HCT116 (cell line): ENCODE measurements around the gene CLASP1. TPM values are rescaled to one million over a fixed set of nuclear protein-coding genes. Genes with fewer than 3 reads are reported as not detected.

ENCODE experiments used
- ATAC-seq: fragments of 200-7000 bp; cut with Tn5 transposase; 2 replicates; pipeline ENCODE4 v1.9.1; 2020; ENCODE audit warnings: mild to moderate bottlenecking, moderate library complexity
- BruUV-seq: library from RNA; stranded (reverse); fragments of 400-500 nt; replicated peaks from 2 replicates; lab custom pipeline; 2021; lab: Mats Ljungman, UMichigan
- CTCF ChIA-PET: fragments of 300-600 bp; sonication (Branson Sonifier 250); formaldehyde crosslinking; loops from one replicate; lab custom pipeline; 2021; ENCODE audit warnings: antibody characterized with exemption; lab: Charles Lee
- POLR2A ChIA-PET: fragments of 300-600, 350-600 bp; sonication (Branson Sonifier 250); formaldehyde crosslinking; loops from one replicate; lab custom pipeline; 2021; ENCODE audit warnings: antibody characterized with exemption; lab: Charles Lee
- RAD21 ChIA-PET, 2 experiments: fragments of 300-600 bp; sonication (Branson Sonifier 250); formaldehyde crosslinking; loops; one replicate each; lab custom pipeline; 2023; ENCODE audit warnings: low total read pairs in 2 of 2; ENCODE audit not compliant: uncharacterized antibody in 2 of 2, unreplicated experiment in 2 of 2, low non-redundant PET in 1 of 2; lab: Charles Lee
- DNase-seq: peaks from one replicate; pipeline ENCODE4 v3.0.0-alpha.2; 2010; ENCODE audit warnings: low read depth, low spot score
- H2AFZ ChIP-seq: fragments of 200-600 bp; shearing (Covaris generic), sonication (generic); 2 replicates; pipeline ENCODE4 v1.6.1; 2017; ENCODE audit warnings: low read depth, mixed run types, mixed read lengths, antibody characterized with exemption, low read length; ENCODE audit not compliant: poor library complexity, severe bottlenecking
- H3K27ac ChIP-seq: 2 replicates; pipeline ENCODE4 v1.5.1; 2012; ENCODE audit warnings: low read depth, low read length
- H3K27me3 ChIP-seq: fragments of 200-600 bp; sonication (generic); 2 replicates; pipeline ENCODE4 v1.6.1; 2016; ENCODE audit warnings: mixed run types, low read length, mixed read lengths; ENCODE audit not compliant: insufficient read depth
- H3K36me3 ChIP-seq, 2 experiments: fragments of 200-500 bp in 1 of 2; fragments of 200-600 bp in 1 of 2; sonication (Bioruptor generic) in 1 of 2; sonication (generic) in 1 of 2; 2 replicates each; pipeline versions ENCODE4 v1.5.1 to v1.6.1; 2014 to 2016; ENCODE audit warnings: low read length in 2 of 2, inconsistent platforms in 1 of 2, mixed read lengths in 1 of 2, mixed run types in 1 of 2; ENCODE audit not compliant: insufficient read depth in 2 of 2, control insufficient read depth in 1 of 2
- H3K4me1 ChIP-seq, 2 experiments: fragments of 200-600 bp in 1 of 2; sonication (generic) in 1 of 2; 2 replicates each; pipeline versions ENCODE4 v1.5.1 to v1.6.1; 2012 to 2017; ENCODE audit warnings: low read length in 2 of 2, inconsistent platforms in 1 of 2, mild to moderate bottlenecking in 1 of 2, mixed read lengths in 1 of 2, mixed run types in 1 of 2, moderate library complexity in 1 of 2; ENCODE audit not compliant: insufficient read depth in 2 of 2, control insufficient read depth in 1 of 2
- H3K4me2 ChIP-seq: fragments of 200-600 bp; sonication (generic); 2 replicates; pipeline ENCODE4 v1.6.1; 2017; ENCODE audit warnings: mixed run types, low read length, mixed read lengths
- H3K4me3 ChIP-seq, 2 experiments: fragments of 200-600 bp in 1 of 2; sonication (generic) in 1 of 2; replicated peaks in 1 of 2; 2 replicates each; pipeline ENCODE4 v1.5.1; 2011 to 2016; ENCODE audit warnings: low read length in 2 of 2, control low read depth in 1 of 2, low read depth in 1 of 2, mild to moderate bottlenecking in 1 of 2, mixed read lengths in 1 of 2, mixed run types in 1 of 2
- H3K79me2 ChIP-seq: fragments of 200-600 bp; sonication (generic); 2 replicates; pipeline ENCODE4 v1.6.1; 2017; ENCODE audit warnings: mild to moderate bottlenecking, mixed run types, low read length, moderate library complexity, mixed read lengths; ENCODE audit not compliant: insufficient read depth
- H3K9ac ChIP-seq: fragments of 200-600 bp; sonication (generic); 2 replicates; pipeline ENCODE4 v1.6.1; 2016; ENCODE audit warnings: low read length, mixed read lengths
- H3K9me2 ChIP-seq: fragments of 200-600 bp; sonication (generic), shearing (Covaris generic); 2 replicates; pipeline ENCODE4 v1.6.1; 2017; ENCODE audit warnings: mixed run types, mild to moderate bottlenecking, moderate library complexity; ENCODE audit not compliant: insufficient read depth
- H3K9me3 ChIP-seq, 2 experiments: fragments of 200-500 bp in 1 of 2; fragments of 200-600 bp in 1 of 2; sonication (Bioruptor generic) in 1 of 2; sonication (generic) in 1 of 2; 2 replicates each; pipeline ENCODE4 v1.6.1; 2014 to 2017; ENCODE audit warnings: low read length in 2 of 2, mixed read lengths in 2 of 2, inconsistent platforms in 1 of 2, low read depth in 1 of 2, mild to moderate bottlenecking in 1 of 2, mixed run types in 1 of 2, moderate library complexity in 1 of 2; ENCODE audit not compliant: control insufficient read depth in 1 of 2, insufficient read depth in 1 of 2
- H4K20me1 ChIP-seq: fragments of 200-600 bp; sonication (generic), shearing (Covaris generic); 2 replicates; pipeline ENCODE4 v1.6.1; 2017; ENCODE audit warnings: mixed run types, mild to moderate bottlenecking, moderate library complexity; ENCODE audit not compliant: insufficient read depth
- ATF3 ChIP-seq: IDR thresholded peaks from 2 replicates; pipeline ENCODE4 v1.6.1; 2012
- CBX3 ChIP-seq: IDR thresholded peaks from 2 replicates; pipeline ENCODE4 v1.6.1; 2012; ENCODE audit warnings: low read depth
- CEBPB ChIP-seq: IDR thresholded peaks from 2 replicates; pipeline ENCODE4 v1.6.1; 2012; ENCODE audit warnings: low read depth
- CTCF ChIP-seq, 3 experiments: fragments of 200-600 bp in 1 of 3; sonication (generic) in 1 of 3; IDR thresholded peaks in 2 of 3; conservative IDR thresholded peaks in 1 of 3; 2 replicates each; pipeline ENCODE4 v1.5.1; 2012 to 2017; ENCODE audit warnings: low read depth in 2 of 3, low read length in 2 of 3, antibody characterized with exemption in 1 of 3, borderline replicate concordance in 1 of 3, control low read depth in 1 of 3, mild to moderate bottlenecking in 1 of 3, mixed read lengths in 1 of 3, mixed run types in 1 of 3, moderate library complexity in 1 of 3; ENCODE audit not compliant: insufficient read depth in 1 of 3
- EGR1 ChIP-seq: IDR thresholded peaks from 2 replicates; pipeline ENCODE4 v1.6.1; 2012; ENCODE audit warnings: low read depth
- ELF1 ChIP-seq: IDR thresholded peaks from 2 replicates; pipeline ENCODE4 v1.6.1; 2012; ENCODE audit warnings: low read depth, borderline replicate concordance
- EZH2 ChIP-seq: fragments of 200-600 bp; sonication (generic); IDR thresholded peaks from 2 replicates; pipeline ENCODE4 v1.6.1; 2017; ENCODE audit warnings: antibody characterized with exemption, mixed run types
- EZH2phosphoT487 ChIP-seq: fragments of 200-600 bp; IDR thresholded peaks from 2 replicates; pipeline ENCODE4 v1.6.1; 2018; ENCODE audit warnings: antibody characterized with exemption, borderline replicate concordance
- FOSL1 ChIP-seq: IDR thresholded peaks from 2 replicates; pipeline ENCODE4 v1.6.1; 2012; ENCODE audit warnings: low read depth
- JUND ChIP-seq: IDR thresholded peaks from 2 replicates; pipeline ENCODE4 v1.6.1; 2012
- MAX ChIP-seq: IDR thresholded peaks from 2 replicates; pipeline ENCODE4 v1.6.1; 2012
- POLR2A ChIP-seq: IDR thresholded peaks from 2 replicates; pipeline ENCODE4 v1.7.0; 2011; ENCODE audit warnings: borderline replicate concordance; ENCODE audit not compliant: insufficient read depth, insufficient read length; ENCODE audit errors: extremely low read depth
- RAD21 ChIP-seq: IDR thresholded peaks from 2 replicates; pipeline ENCODE4 v1.6.1; 2012; ENCODE audit warnings: low read depth, mild to moderate bottlenecking
- REST ChIP-seq: IDR thresholded peaks from 2 replicates; pipeline ENCODE4 v1.6.1; 2012; ENCODE audit warnings: low read depth
- SP1 ChIP-seq: IDR thresholded peaks from 2 replicates; pipeline ENCODE4 v1.6.1; 2012; ENCODE audit warnings: low read depth
- SRF ChIP-seq: IDR thresholded peaks from 2 replicates; pipeline ENCODE4 v1.6.1; 2012; ENCODE audit warnings: low read depth
- YY1 ChIP-seq: IDR thresholded peaks from 2 replicates; pipeline ENCODE4 v1.6.1; 2011; ENCODE audit warnings: low read length, low read depth, moderate library complexity, mild to moderate bottlenecking; ENCODE audit not compliant: insufficient replicate concordance; ENCODE audit errors: extremely low read depth
- ZBTB33 ChIP-seq: IDR thresholded peaks from 2 replicates; pipeline ENCODE4 v1.6.1; 2011; ENCODE audit warnings: mild to moderate bottlenecking, low read length, moderate library complexity; ENCODE audit not compliant: insufficient replicate concordance; ENCODE audit errors: extremely low read depth
- ZFX ChIP-seq: fragments of 450-650 bp; IDR thresholded peaks from 2 replicates; pipeline ENCODE4 v1.6.1; 2017
- ZNF274 ChIP-seq: fragments of 200-500 bp; sonication (Bioruptor generic); IDR thresholded peaks from 2 replicates; pipeline ENCODE4 v1.6.1; 2014; ENCODE audit warnings: mild to moderate bottlenecking, low read depth, low read length, inconsistent platforms
- intact Hi-C: fragments of 100-400 bp; cut with micrococcal nuclease; formaldehyde crosslinking; loops from 2 replicates; pipeline ENCODE4 v1.10.0; 2022
- total RNA-seq: library from RNA; stranded (reverse); gene quantifications from one replicate; pipeline ENCODE4 v1.2.1, GENCODE V29; 2021; ENCODE audit not compliant: unreplicated experiment

The CLASP1 gene
- total RNA-seq, 1 experiment from 2014 or later = 41.9 TPM

- no peak overlapping the region for H3K9ac ChIP-seq
- DNase-seq (no peak), ATAC-seq (no peak)
- no peaks in the 10 kb centered on the region for H3K27me3 ChIP-seq
- no peaks in the 10 kb centered on the region for H3K9me2 ChIP-seq
- ChIA-PET CTCF (interaction anchor here (0.7 kb wide), 1 partner anchor 17 kb away, joined by 3 read pairs; no protein-coding TSS in a partner anchor), RAD21 (no interaction called here), POLR2A (no interaction called here)
- H3K4me2 ChIP-seq = no peak overlapping the region
- H3K27ac ChIP-seq = no peak overlapping the region
- H2AFZ ChIP-seq = no peak overlapping the region
- BruUV-seq = no TSS peak
- H3K9me3 ChIP-seq = no peaks in the 10 kb centered on the region
- peaks cover 7% of the 10 kb centered on the region for H3K79me2 ChIP-seq
- intact Hi-C loops = no loop called here
- H3K36me3 ChIP-seq = no peaks in the 10 kb centered on the region
- H3K4me3 ChIP-seq = no peak overlapping the region
- peaks cover 0 to 4% of the 10 kb centered on the region in 2 experiments; a peak in 1 of 4 replicates for H3K4me1 ChIP-seq
- TF ChIP-seq EGR1 (no peak), ZFX (no peak), ATF3 (no peak), JUND (no peak), YY1 (no peak), SP1 (no peak), RAD21 (no peak), ZNF274 (no peak), FOSL1 (no peak), MAX (no peak), POLR2A (no peak), ZBTB33 (no peak), EZH2 (no peak), EZH2phosphoT487 (no peak), SRF (no peak), REST (no peak), CBX3 (no peak), CEBPB (no peak), CTCF (IDR thresholded peaks at IDR 0.05 in 2 of 3, conservative IDR thresholded peaks at IDR 0.05 in 1 of 3; ENCODE audit: borderline replicate concordance in 1 of 3, insufficient read depth in 1 of 3, low read depth in 2 of 3, low read length in 2 of 3) (no peak), ELF1 (no peak)
- no peaks in the 10 kb centered on the region for H4K20me1 ChIP-seq
These were observed 172.6 kb downstream of the CLASP1 start for GRCh38 chr2:121476684-121477083.
